Loucy (cell line): ENCODE results near the gene RGS7BP.

Experiments
- H2AFZ ChIP-seq: fragments of 200-600 bp; sonication (generic); 2 replicates; pipeline ENCODE4 v1.6.0; 2016; ENCODE audit warnings: antibody characterized with exemption, mild to moderate bottlenecking, low read length, moderate library complexity
- H3F3A ChIP-seq: fragments of 200-600 bp; 2 replicates; pipeline ENCODE4 v1.6.0; 2016; ENCODE audit warnings: antibody characterized with exemption, low read depth, mild to moderate bottlenecking
- H3K27me3 ChIP-seq: fragments of 200-600 bp; sonication (generic); 2 replicates; pipeline ENCODE4 v1.6.1; 2014; ENCODE audit warnings: low read length, mild to moderate bottlenecking; ENCODE audit not compliant: insufficient read depth, poor library complexity, severe bottlenecking
- H3K36me3 ChIP-seq: fragments of 200-600 bp; sonication (generic); 2 replicates; pipeline ENCODE4 v1.6.1; 2016; ENCODE audit warnings: low read length; ENCODE audit not compliant: insufficient read depth
- H3K4me1 ChIP-seq: fragments of 200-600 bp; sonication (generic); 2 replicates; pipeline ENCODE4 v1.5.1; 2014; ENCODE audit warnings: low read length, mild to moderate bottlenecking; ENCODE audit not compliant: insufficient read depth, poor library complexity, severe bottlenecking
- H3K4me2 ChIP-seq: fragments of 200-600 bp; sonication (generic); 2 replicates; pipeline ENCODE4 v1.6.0; 2014; ENCODE audit warnings: antibody characterized with exemption, low read length, low read depth, mild to moderate bottlenecking; ENCODE audit not compliant: poor library complexity, severe bottlenecking
- H3K4me3 ChIP-seq: fragments of 200-600 bp; sonication (generic); 2 replicates; pipeline ENCODE4 v1.5.1; 2014; ENCODE audit warnings: low read length, mild to moderate bottlenecking, mixed read lengths; ENCODE audit not compliant: poor library complexity, severe bottlenecking
- H3K79me2 ChIP-seq: fragments of 200-600 bp; sonication (generic); 2 replicates; pipeline ENCODE4 v1.6.1; 2014; ENCODE audit warnings: low read length; ENCODE audit not compliant: insufficient read depth
- H3K9ac ChIP-seq: fragments of 200-600 bp; sonication (generic); 2 replicates; pipeline ENCODE4 v1.6.0; 2014; ENCODE audit warnings: mild to moderate bottlenecking, low read depth, low read length, moderate library complexity; ENCODE audit not compliant: poor library complexity, severe bottlenecking
- H3K9me2 ChIP-seq: fragments of 200-600 bp; sonication (generic); replicated peaks from 2 replicates; pipeline ENCODE4 v1.6.1; 2016; ENCODE audit warnings: low read depth, low read length, mixed read lengths
- H3K9me3 ChIP-seq: fragments of 200-600 bp; sonication (generic); 2 replicates; pipeline ENCODE4 v1.6.1; 2014; ENCODE audit warnings: mild to moderate bottlenecking, antibody characterized with exemption, low read length, low read depth; ENCODE audit not compliant: insufficient read depth
- H4K20me1 ChIP-seq: fragments of 200-600 bp; sonication (generic); 2 replicates; pipeline ENCODE4 v1.6.0; 2014; ENCODE audit warnings: antibody characterized with exemption, low read length, mild to moderate bottlenecking; ENCODE audit not compliant: insufficient read depth, poor library complexity, severe bottlenecking
- EZH2phosphoT487 ChIP-seq: fragments of 200-600 bp; IDR thresholded peaks from 2 replicates; pipeline ENCODE4 v1.6.1; 2018; ENCODE audit warnings: antibody characterized with exemption, mild to moderate bottlenecking, moderate library complexity, borderline replicate concordance
- TF ChIP-seq, protein P1 (sequence below): fragments of 200-600 bp; sonication (generic); conservative IDR thresholded peaks from 2 replicates; pipeline ENCODE4 v1.5.1; 2014; ENCODE audit warnings: mild to moderate bottlenecking, antibody characterized with exemption, low read length

The RGS7BP gene

DNA sequence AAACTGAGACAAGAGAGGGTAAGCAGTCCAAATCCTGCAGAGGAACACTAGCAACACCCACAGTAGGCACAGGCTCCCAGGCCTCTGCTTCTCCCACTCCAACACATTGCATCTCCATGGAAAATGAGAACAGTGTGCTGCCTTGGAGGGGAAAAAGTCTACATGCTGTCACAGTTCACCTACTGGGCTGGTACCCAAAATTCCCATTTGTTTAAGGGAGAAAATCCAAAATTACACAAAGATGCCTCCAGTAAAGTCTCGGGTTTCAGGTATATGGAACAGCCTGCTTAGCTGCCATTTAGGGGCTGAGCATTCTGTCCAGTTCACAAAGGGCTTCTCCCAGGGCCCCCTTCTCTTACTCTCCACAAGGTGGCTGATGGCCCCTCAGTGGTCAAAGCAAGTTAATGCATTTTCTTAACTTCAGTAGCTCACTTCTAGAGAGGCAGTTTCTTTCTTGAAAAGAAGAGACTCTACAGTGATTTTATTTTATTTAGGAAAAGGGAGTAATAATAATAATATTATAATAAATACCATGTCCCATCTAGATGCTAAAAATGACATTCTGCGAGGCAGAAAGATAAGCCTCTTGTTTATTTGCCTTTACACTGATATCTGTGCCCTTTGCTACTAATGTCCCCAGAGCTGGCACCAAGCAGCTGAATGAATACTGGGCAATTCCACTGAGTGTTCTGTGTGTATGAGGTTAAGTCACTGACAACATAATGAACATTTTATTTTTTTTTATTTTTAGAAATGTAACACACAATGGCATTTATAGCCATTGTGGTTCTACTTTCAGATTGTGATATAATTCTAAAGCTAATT, 89.4 kb downstream of the RGS7BP start:
- no peaks in the 10 kb centered on the region for H3K9me3 ChIP-seq
- no peaks in the 10 kb centered on the region for H3F3A ChIP-seq
- H3K79me2 ChIP-seq: no peaks in the 10 kb centered on the region
- no peak overlapping the region for H3K4me3 ChIP-seq
- H3K4me1 ChIP-seq: no peaks in the 10 kb centered on the region
- no peak overlapping the region for H3K9ac ChIP-seq
- H2AFZ ChIP-seq: no peak overlapping the region
- H3K36me3 ChIP-seq: no peaks in the 10 kb centered on the region
- no peak for TF ChIP-seq EZH2phosphoT487
- TF ChIP-seq, protein P1, sequence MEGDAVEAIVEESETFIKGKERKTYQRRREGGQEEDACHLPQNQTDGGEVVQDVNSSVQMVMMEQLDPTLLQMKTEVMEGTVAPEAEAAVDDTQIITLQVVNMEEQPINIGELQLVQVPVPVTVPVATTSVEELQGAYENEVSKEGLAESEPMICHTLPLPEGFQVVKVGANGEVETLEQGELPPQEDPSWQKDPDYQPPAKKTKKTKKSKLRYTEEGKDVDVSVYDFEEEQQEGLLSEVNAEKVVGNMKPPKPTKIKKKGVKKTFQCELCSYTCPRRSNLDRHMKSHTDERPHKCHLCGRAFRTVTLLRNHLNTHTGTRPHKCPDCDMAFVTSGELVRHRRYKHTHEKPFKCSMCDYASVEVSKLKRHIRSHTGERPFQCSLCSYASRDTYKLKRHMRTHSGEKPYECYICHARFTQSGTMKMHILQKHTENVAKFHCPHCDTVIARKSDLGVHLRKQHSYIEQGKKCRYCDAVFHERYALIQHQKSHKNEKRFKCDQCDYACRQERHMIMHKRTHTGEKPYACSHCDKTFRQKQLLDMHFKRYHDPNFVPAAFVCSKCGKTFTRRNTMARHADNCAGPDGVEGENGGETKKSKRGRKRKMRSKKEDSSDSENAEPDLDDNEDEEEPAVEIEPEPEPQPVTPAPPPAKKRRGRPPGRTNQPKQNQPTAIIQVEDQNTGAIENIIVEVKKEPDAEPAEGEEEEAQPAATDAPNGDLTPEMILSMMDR: peak; percentile 43
- H4K20me1 ChIP-seq: no peaks in the 10 kb centered on the region
- H3K27me3 ChIP-seq: no peaks in the 10 kb centered on the region
- H3K4me2 ChIP-seq: no peak overlapping the region
- H3K9me2 ChIP-seq: no peaks in the 10 kb centered on the region

DNA sequence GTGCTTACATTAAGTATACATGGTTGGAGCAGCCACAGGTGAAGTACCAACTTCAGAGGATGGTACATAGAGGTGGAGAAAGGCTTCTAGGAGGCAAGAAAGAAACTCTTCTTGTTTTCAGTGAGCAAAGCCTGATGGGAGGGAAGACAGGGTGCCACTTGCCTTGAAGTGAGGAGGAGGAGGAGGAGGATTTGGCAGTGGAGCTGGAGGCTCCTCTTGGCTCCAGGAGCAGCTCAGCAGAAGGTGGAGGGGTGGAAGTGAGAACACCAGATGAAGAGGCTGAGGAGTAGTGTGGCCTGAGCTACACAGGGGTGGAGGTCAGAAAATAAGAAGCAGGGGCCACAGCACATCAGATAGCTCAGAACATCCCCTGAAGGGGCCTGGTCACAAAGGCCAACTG, 93.4 kb downstream of the RGS7BP start:
- Histone ChIP-seq H3K9me2 (no peaks in the 10 kb centered on the region), H3K79me2 (no peaks in the 10 kb centered on the region), H3K4me3 (no peak overlapping the region), H3K9ac (no peak overlapping the region), H3K9me3 (no peaks in the 10 kb centered on the region), H3K4me2 (no peak overlapping the region), H3F3A (no peaks in the 10 kb centered on the region), H2AFZ (no peak overlapping the region), H4K20me1 (no peaks in the 10 kb centered on the region), H3K4me1 (no peaks in the 10 kb centered on the region), H3K27me3 (no peaks in the 10 kb centered on the region), H3K36me3 (no peaks in the 10 kb centered on the region)
- TF ChIP-seq, protein P1: no peak
- no peak for TF ChIP-seq EZH2phosphoT487

DNA sequence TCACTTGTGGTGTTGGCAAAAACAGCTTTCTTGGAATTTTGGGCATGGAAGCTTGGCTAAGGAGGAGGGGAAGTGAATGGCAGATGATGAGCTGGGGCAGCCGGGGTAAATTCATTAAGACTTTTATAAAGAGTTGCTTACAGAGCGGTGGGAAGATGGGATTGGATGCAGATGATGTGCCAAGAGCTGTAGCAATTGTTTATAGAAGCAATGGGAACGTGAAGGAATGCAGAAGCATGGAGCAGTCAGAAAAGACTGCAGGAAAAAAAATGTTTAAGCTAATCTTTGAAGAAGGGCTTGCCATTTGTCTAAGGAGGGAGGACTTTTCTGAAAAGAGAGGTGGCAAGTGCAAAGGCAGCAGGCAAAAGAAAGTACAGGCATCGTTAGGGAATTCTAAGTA, 97.9 kb downstream of the RGS7BP start:
- no peaks in the 10 kb centered on the region for H3K79me2 ChIP-seq
- TF ChIP-seq EZH2phosphoT487: no peak
- TF ChIP-seq, protein P1: no peak

More for the DNA sequence above, 97.9 kb downstream of the RGS7BP start:
- no peaks in the 10 kb centered on the region for H3F3A ChIP-seq
- no peak overlapping the region for H3K4me3 ChIP-seq
- H3K36me3 ChIP-seq: no peaks in the 10 kb centered on the region
- H3K27me3 ChIP-seq: no peaks in the 10 kb centered on the region
- H3K4me2 ChIP-seq: no peak overlapping the region
- no peak overlapping the region for H3K9ac ChIP-seq
- no peaks in the 10 kb centered on the region for H3K9me2 ChIP-seq
- no peaks in the 10 kb centered on the region for H3K4me1 ChIP-seq
- H2AFZ ChIP-seq: no peak overlapping the region
- no peaks in the 10 kb centered on the region for H3K9me3 ChIP-seq
- no peaks in the 10 kb centered on the region for H4K20me1 ChIP-seq
